GM03348 (cell line): ENCODE measurements around the gene VPS18.
"Not testable (repeated sequence)": the region's sequence is repeated elsewhere in the genome, so short reads cannot be mapped to it uniquely, and the experiment has no call there.

ENCODE experiments used
- DNase-seq: peaks from one replicate; pipeline ENCODE4 v3.0.0; 2012; ENCODE audit warnings: low spot score

Gene VPS18

DNA sequence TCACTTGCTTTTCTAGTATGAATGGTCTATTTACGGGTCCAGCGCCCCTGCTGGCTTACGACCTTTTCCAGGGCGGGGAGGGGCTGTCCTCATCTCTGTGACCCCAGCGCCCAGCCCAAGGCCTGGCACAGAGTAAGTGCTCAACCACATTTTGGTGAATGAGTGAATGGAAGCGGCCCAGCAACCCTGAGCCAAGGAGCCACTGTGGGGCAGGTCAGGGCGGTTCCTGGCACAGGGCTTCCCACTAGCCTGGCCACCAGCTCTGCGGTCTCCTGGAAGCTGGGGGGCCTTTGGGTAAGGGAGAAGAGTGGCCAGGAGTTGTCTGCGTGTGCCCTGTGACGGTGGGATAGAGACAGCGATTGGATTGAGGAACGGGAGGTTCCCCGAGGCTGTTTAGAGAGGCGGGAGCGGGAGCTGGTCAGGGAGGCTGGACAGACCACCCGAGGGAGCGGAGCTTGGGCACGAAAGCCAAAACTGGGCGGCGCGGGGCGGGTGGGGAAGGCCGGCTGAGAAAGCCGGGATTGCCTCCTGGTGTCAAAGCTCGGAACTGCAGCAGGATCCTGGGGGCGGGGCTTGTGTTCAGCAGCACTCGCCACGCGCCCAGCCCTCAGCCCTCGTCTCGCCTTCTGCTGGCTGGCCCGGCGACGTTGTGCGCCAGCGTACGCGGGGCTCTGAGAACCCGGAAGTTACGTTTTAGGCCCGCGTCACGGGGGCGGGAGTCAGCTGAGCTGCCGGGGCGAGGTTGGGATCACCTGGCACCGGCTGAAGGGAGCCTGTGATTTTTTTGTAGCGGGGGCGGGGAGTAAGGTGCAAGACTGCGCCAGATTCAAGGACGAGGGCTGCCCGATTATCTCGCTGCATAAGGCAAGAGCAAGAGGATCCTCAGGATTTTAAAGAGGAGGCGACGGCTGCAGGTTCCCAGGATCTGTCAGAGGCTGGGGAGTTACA is at the start of gene VPS18:
TSS of gene VPS18 (plus strand) at position 718 of the 948 bp plus-strand sequence. CDS start 319 bp downstream, outside the sequence.
- DNase-seq = peak; percentile 97

GRCh38 chr15:40844696-40845030 is 49.6 kb upstream of the VPS18 start:
- peak; percentile 29 for DNase-seq

DNA sequence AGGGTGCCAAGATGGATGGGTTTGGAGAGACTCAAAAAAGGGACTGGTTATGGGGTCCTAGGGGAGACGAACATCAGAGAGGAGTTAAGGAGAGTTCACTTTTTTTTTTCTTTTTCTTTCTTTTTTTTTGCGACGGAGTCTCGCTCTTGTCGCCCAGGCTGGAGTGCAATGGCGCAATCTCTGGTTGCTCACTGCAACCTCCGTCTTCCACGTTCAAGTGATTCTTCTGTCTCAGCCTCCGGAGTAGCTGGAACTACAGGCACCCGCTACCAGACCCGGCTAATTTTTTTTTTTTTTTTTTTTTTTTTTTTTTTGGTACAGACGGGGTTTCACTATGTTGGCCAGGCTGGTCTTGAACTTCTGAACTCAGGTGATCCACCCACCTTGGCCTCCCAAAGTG is 49.2 kb upstream of the VPS18 start:
- DNase-seq = no peak

GRCh38 chr15:40845511-40846284 is 48.6 kb upstream of the VPS18 start:
- DNase-seq = no peak

GRCh38 chr15:40846841-40847222 is 47.4 kb upstream of the VPS18 start:
- no peak for DNase-seq

DNA sequence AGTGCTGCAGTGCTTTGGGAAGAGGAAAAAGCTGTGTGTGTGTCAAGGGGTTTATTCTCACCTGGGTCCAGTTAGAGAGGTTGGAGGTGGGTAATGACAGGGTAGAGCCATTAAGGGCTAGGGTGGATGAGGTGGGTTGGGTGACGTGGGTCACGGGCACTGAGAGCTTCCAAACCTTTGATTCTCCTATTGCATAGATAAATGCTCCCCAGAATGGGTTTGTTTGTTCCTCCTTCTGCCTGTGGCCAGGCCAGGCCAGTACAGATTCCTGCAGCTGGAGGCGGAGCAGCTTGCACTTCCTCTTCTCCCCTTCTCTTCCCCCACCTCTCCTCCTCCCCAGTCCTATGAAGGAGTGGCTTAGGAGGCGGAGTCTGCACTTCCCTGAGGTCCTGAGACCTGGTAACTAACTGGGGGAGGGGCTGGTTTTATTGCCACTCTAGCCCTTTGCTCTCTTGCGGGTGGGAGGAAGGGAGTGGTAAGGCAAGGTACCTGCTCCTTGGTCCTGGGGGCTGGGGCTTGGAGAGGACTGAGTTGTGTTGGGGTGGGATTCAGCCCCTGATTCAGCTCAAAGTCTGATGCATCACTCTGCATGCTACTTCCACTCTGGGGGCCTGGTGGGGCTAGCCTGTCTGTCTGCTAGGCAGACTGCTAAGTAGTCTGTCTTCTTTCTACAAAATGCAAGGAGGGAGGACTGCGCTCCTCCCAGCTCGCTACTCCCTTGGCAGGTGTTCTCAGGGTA is 46.9 kb upstream of the VPS18 start:
- no peak for DNase-seq

DNA sequence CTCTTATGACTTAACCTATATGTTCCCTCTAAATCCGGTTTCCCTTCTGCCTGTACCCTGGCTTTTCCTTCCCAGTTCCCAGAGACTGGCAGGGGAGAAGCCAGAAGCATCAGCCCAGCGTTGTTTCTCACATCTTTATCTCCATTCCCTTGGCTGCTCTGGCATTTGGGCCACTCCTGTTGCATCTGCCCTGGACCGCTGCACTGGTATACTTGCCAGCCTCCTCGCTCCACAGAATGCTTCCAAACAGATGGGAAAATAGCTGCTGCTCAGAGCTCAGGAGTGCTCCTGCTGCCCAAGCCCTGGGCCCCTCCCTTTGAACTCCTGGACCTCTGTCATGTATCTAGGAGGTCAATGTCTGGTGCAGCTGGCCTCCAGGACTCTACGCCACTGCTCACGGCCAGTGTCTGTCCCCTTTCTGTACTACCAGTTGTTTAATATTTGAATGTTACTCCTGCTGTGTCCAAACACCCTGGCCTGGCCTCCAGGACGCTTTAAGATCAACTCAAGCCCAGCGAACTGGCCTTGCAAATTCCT is 43.6 kb upstream of the VPS18 start:
- no peak for DNase-seq

DNA sequence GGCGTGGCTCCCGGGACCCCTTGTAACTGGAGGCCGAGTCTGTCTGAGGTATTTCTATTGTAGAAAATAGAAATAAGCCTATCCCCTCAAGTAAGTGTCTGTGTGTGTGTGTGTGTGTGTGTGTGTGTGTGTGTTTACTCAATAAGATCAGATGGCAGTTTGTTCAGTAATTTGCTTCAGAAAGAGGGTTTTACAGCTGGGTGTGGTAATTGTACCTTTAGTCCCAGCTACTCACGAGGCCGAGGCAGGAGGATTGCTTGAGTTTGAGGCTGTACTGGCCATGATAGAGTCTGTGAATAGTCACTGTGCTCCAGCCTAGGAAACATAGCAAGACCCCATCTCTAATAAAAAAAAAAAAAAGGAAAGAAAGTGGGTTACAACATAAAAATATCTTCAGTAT is 41.7 kb upstream of the VPS18 start:
- no peak for DNase-seq

- no peak for DNase-seq
Measured at GRCh38 chr15:40853241-40853890, 40.9 kb upstream of the VPS18 start.

DNA sequence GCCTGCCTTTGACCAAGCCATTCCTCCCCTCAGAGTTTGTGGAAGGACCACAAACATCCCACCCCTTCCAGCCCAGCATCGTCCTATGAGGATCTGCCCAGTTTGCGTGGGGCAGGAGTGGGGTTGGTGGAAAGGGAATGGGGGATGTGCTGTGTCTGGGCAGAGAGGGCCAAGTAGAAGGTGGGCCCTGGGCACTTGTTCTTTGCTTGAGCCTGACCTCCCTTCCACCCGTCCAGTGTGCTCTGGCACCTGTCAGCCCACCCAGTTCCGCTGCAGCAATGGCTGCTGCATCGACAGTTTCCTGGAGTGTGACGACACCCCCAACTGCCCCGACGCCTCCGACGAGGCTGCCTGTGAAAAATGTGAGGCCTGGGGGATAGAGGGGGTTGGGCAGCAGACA is 40.1 kb upstream of the VPS18 start:
- no peak for DNase-seq

DNA sequence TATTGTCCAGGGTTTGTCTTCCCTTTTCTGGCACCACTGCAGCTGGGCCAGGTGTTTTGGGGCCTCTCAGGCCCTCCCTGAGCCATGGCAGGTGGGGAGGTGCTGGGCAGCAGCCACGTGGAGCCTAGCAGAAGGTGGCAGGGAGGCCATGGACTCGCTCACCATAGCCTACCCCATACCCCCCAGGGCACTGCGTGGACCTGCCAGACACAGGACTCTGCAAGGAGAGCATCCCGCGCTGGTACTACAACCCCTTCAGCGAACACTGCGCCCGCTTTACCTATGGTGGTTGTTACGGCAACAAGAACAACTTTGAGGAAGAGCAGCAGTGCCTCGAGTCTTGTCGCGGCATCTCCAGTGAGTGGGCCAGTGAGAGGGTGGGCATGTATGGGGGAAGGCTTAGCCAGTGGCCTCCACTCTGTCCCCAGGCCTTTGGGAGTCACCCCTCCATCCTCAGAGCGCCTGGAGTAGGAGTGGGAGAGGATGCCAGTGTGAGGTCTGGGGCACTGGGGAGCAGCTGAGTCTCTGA is 38.5 kb upstream of the VPS18 start:
- no peak for DNase-seq

DNA sequence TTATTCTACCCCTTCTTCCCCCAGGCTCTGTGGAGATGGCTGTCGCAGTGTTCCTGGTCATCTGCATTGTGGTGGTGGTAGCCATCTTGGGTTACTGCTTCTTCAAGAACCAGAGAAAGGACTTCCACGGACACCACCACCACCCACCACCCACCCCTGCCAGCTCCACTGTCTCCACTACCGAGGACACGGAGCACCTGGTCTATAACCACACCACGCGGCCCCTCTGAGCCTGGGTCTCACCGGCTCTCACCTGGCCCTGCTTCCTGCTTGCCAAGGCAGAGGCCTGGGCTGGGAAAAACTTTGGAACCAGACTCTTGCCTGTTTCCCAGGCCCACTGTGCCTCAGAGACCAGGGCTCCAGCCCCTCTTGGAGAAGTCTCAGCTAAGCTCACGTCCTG is 37.5 kb upstream of the VPS18 start:
- no peak for DNase-seq

DNA sequence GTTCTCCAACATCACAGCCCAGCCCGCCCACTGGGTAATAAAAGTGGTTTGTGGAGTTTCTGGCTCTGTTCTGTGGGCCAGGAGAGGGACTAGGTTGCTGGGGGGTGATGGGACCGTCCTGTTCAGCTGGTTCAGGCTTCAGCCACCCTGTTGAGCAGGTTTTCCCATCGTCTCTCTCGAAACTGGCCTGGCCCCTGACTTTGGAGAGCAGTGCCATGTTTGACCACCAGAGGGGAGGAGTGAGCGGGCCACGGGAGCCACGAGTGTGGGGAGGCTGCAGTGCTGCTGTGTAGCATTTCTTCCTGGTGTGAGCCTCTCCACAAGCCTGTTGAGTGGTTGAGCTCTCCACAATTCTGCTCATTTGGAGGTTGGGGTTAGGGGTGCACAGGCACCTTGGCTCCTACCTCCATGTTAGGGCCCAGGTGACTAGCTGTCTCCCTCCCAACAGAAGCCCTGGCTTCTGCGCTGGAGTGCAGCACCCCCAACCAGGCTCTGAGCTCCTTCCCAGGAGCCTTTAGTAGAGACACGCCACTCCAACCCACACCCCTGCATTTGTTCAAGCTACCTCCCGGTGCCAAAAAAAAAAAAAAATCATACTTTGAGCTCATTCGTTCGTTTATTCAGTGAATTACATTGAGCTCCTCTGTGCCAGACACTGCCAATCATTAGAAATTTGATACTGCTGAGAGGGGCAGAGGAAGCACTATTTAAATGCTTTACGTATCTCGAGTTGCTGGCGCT is 36.5 kb upstream of the VPS18 start:
- DNase-seq = peak; percentile 94

GRCh38 chr15:40858706-40859105 is 35.5 kb upstream of the VPS18 start:
- no peak for DNase-seq

DNA sequence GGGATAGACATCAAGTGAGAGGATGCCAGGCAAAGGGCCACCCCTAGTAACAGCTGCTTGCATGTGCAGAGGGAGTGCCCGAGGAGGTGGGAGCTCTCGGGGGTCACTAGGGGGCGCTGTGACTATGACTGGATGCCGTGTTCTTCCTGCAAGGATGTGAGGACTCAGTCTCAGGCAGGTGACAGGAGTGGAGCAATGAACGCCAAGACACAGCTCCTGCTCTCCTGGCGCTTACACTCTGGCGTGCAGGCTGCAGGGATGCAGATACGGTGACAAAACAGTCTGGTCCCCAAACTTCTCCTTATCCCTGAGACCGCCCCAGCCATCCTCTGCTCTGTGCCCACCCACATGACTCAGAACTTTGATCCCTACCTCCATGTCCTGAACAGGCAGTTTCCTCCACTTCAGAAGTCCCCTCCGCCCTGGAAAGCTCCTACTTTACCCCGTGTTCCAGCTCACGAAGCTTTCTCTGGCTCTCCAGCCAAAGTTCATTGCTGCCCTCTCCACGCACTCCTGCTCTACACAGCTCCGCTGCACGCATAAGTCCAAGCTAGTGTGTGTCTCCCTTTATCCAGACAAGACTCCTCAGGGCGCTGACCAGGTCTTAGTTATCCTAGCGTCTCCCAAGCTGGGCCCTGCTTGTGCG is 34.9 kb upstream of the VPS18 start:
- DNase-seq = peak; percentile 83

GRCh38 chr15:40861147-40861546 is 33.1 kb upstream of the VPS18 start:
- not testable (repeated sequence) for DNase-seq

GRCh38 chr15:40863660-40864270 is 30.5 kb upstream of the VPS18 start:
- DNase-seq = no peak

- no peak for DNase-seq
Measured at GRCh38 chr15:40867199-40867598, 27.1 kb upstream of the VPS18 start.

DNA sequence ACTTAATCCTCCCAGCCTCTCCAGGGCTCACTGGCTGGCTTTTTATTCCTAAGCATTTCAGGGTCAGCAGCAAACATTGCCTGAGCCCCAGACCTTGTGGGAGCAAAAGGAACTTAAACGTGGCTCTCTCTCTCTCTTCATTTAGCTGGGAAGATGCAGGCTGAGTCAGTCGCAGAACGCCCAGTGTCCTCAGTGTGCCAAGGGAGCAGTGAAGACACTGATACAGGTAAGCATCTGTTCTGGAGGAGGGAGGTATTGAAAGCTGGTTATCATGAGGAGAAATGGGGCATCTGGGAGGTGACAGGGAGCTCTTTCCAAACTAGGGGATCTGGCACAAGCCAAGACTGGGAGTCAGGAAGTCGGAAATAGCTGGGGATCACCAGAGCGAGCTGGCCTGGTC is 24.6 kb upstream of the VPS18 start:
- no peak for DNase-seq

- no peak for DNase-seq
Measured at GRCh38 chr15:40870716-40871115, 23.5 kb upstream of the VPS18 start.
